ENCODE results near the gene MYO5C. TPM values are rescaled to one million over a fixed set of nuclear protein-coding genes. Genes with fewer than 3 reads are reported as not detected.

The MYO5C gene
- total RNA-seq, 1 donor from 2014 or later = 10.3 TPM

GRCh38 chr15:52221730-52222129, 73.9 kb downstream of the MYO5C start:
- no peaks in the 10 kb centered on the region for H3K9me3 ChIP-seq
- TF ChIP-seq POLR2A (IDR thresholded peaks at IDR 0.05) = no peak
- TF ChIP-seq POLR2AphosphoS5 (IDR thresholded peaks at IDR 0.05; ENCODE audit: insufficient read depth in 1 of 2, low read depth in 1 of 2) = no peak
- TF ChIP-seq, protein P1, sequence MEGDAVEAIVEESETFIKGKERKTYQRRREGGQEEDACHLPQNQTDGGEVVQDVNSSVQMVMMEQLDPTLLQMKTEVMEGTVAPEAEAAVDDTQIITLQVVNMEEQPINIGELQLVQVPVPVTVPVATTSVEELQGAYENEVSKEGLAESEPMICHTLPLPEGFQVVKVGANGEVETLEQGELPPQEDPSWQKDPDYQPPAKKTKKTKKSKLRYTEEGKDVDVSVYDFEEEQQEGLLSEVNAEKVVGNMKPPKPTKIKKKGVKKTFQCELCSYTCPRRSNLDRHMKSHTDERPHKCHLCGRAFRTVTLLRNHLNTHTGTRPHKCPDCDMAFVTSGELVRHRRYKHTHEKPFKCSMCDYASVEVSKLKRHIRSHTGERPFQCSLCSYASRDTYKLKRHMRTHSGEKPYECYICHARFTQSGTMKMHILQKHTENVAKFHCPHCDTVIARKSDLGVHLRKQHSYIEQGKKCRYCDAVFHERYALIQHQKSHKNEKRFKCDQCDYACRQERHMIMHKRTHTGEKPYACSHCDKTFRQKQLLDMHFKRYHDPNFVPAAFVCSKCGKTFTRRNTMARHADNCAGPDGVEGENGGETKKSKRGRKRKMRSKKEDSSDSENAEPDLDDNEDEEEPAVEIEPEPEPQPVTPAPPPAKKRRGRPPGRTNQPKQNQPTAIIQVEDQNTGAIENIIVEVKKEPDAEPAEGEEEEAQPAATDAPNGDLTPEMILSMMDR (IDR thresholded peaks at IDR 0.05) = no peak
- no peak for DNase-seq (ENCODE audit: extremely low spot score in 2 of 2)
- H3K4me3 ChIP-seq = no peak overlapping the region
- intact Hi-C loops (cut with DNase I) = no loop called here
- H3K27ac ChIP-seq = no peak overlapping the region
- H3K4me1 ChIP-seq = no peaks in the 10 kb centered on the region
- H3K27me3 ChIP-seq = no peaks in the 10 kb centered on the region
- no peaks in the 10 kb centered on the region for H3K36me3 ChIP-seq

- DNase-seq (ENCODE audit: extremely low spot score in 2 of 2) = no peak
- no peak overlapping the region for H3K27ac ChIP-seq
- H3K9me3 ChIP-seq = no peaks in the 10 kb centered on the region
- no peak overlapping the region for H3K4me3 ChIP-seq
- intact Hi-C loops (cut with DNase I) = no loop called here
- TF ChIP-seq, protein P1 (IDR thresholded peaks at IDR 0.05) = no peak
- TF ChIP-seq POLR2A (IDR thresholded peaks at IDR 0.05) = no peak
- no peak for TF ChIP-seq POLR2AphosphoS5 (IDR thresholded peaks at IDR 0.05; ENCODE audit: insufficient read depth in 1 of 2, low read depth in 1 of 2)
- H3K4me1 ChIP-seq = no peaks in the 10 kb centered on the region
- H3K27me3 ChIP-seq = no peaks in the 10 kb centered on the region
- no peaks in the 10 kb centered on the region for H3K36me3 ChIP-seq
Observed at GRCh38 chr15:52220937-52221660, 74.5 kb downstream of the MYO5C start.

DNA sequence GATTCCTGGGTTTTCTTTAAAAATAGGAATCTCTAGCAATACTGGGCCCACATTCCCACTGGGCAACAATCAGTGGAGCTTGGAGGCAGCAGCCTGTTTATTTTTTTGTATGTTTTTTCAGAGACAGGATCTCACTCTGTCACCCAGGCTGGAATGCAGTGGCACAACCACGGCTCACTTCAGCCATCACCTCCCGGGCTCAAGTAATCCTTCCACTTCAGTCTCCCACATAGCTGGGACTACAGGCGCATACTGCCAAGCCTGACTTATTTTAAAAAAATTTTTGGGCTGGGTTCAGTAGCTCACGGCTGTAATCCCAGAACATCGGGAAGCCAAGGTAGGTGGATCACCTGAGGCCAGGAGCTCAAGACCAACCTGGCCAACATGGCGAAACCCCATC, 75.4 kb downstream of the MYO5C start:
- Histone ChIP-seq H3K27me3 (no peaks in the 10 kb centered on the region), H3K27ac (no peak overlapping the region), H3K36me3 (no peaks in the 10 kb centered on the region), H3K9me3 (no peaks in the 10 kb centered on the region), H3K4me3 (no peak overlapping the region), H3K4me1 (no peaks in the 10 kb centered on the region)
- intact Hi-C loops (cut with DNase I) = no loop called here
- TF ChIP-seq POLR2A (IDR thresholded peaks at IDR 0.05) (no peak), POLR2AphosphoS5 (IDR thresholded peaks at IDR 0.05; ENCODE audit: insufficient read depth in 1 of 2, low read depth in 1 of 2) (no peak)
- TF ChIP-seq, protein P1 (IDR thresholded peaks at IDR 0.05) = no peak
- DNase-seq (ENCODE audit: extremely low spot score in 2 of 2) = no peak

GRCh38 chr15:52218816-52219215, 76.8 kb downstream of the MYO5C start:
- no peaks in the 10 kb centered on the region for H3K36me3 ChIP-seq
- H3K9me3 ChIP-seq = no peaks in the 10 kb centered on the region
- peak in 1 of 2 donors; percentile 32 for DNase-seq (ENCODE audit: extremely low spot score in 2 of 2)
- intact Hi-C loops (cut with DNase I) = no loop called here
- no peak overlapping the region for H3K4me3 ChIP-seq
- H3K4me1 ChIP-seq = no peaks in the 10 kb centered on the region
- no peak overlapping the region for H3K27ac ChIP-seq
- H3K27me3 ChIP-seq = no peaks in the 10 kb centered on the region
- TF ChIP-seq, protein P1 (IDR thresholded peaks at IDR 0.05) = no peak
- TF ChIP-seq POLR2A (IDR thresholded peaks at IDR 0.05) (no peak), POLR2AphosphoS5 (IDR thresholded peaks at IDR 0.05; ENCODE audit: insufficient read depth in 1 of 2, low read depth in 1 of 2) (no peak)

DNA sequence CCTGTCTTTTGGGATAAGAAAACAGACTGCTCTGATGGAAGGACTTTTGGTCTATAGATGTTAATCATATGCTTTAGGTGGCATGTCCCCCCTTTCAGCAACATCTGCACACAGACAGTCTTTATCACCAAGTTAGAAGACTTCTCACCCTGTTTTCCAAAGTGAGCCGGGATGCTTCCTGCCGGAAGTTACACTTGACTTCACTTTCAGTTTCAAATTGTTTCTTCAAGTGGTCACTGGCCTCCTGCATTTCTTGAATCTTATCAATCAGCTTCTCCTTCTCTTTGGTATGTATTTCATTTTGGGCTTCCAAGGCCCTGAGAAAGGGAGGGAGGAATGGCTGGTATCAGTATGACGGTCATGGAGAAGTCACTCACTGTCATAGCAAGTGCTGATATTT, 77.2 kb downstream of the MYO5C start:
- Histone ChIP-seq H3K27ac (no peak overlapping the region), H3K9me3 (no peaks in the 10 kb centered on the region), H3K4me1 (no peaks in the 10 kb centered on the region), H3K4me3 (no peak overlapping the region), H3K36me3 (no peaks in the 10 kb centered on the region), H3K27me3 (no peaks in the 10 kb centered on the region)
- TF ChIP-seq POLR2AphosphoS5 (IDR thresholded peaks at IDR 0.05; ENCODE audit: insufficient read depth in 1 of 2, low read depth in 1 of 2) = no peak
- TF ChIP-seq POLR2A (IDR thresholded peaks at IDR 0.05) = no peak
- TF ChIP-seq, protein P1 (IDR thresholded peaks at IDR 0.05) = no peak
- peak in 1 of 2 donors; percentile 18 for DNase-seq (ENCODE audit: extremely low spot score in 2 of 2)
- intact Hi-C loops (cut with DNase I) = no loop called here

All from vagina (tissue), 2 donors.